ENCODE results near the gene ICE2. TPM values are rescaled to one million over a fixed set of nuclear protein-coding genes. Genes with fewer than 3 reads are reported as not detected.

The ICE2 gene
- total RNA-seq, 1 experiment from 2014 or later, result 76.5 TPM

- Histone ChIP-seq H3K27ac (ENCODE audit: low read depth, low read length, poor library complexity, severe bottlenecking) (peak overlapping the region; percentile 94), H3K27me3 (replicated peaks; ENCODE audit: insufficient read depth, low read depth, low read length, poor library complexity) (no peaks in the 10 kb centered on the region), H3K4me3 (ENCODE audit: low read depth, low read length, poor library complexity, severe bottlenecking) (peak overlapping the region; percentile 89), H3K4me1 (ENCODE audit: insufficient read depth, low read length, poor library complexity, severe bottlenecking) (peaks cover 57% of the 10 kb centered on the region), H3K9me3 (ENCODE audit: low read depth, low read length, poor library complexity, severe bottlenecking) (no peaks in the 10 kb centered on the region), H3K36me3 (ENCODE audit: insufficient read depth, low read length, poor library complexity, severe bottlenecking) (peaks cover 20% of the 10 kb centered on the region)
- CTCF ChIA-PET, result interaction anchor here (1.0 kb wide), 1 partner anchor 38 kb away, joined by 3 read pairs; no protein-coding TSS in a partner anchor
- no TSS peak for BruUV-seq (replicated peaks)
- intact Hi-C loops (cut with micrococcal nuclease; ENCODE audit: unreplicated experiment), result loop anchor here (2.0 kb wide), 1 partner anchor 26 kb away; no protein-coding TSS in a partner anchor
- peak; percentile 79 for DNase-seq (ENCODE audit: low spot score)
- POLR2A ChIA-PET (ENCODE audit: low non-redundant PET), result interaction anchor here (0.7 kb wide), 1 partner anchor 34 kb away, joined by 8 read pairs; no protein-coding TSS in a partner anchor
- TF ChIP-seq EZH2 (IDR thresholded peaks at IDR 0.05; ENCODE audit: borderline replicate concordance, low read depth, low read length, poor library complexity, severe bottlenecking) (no peak), CTCF (conservative IDR thresholded peaks at IDR 0.05; ENCODE audit: low read depth, low read length) (no peak)
Measured at GRCh38 chr15:60396958-60397771, 81.8 kb downstream of the ICE2 start.

- DNase-seq (ENCODE audit: low spot score), result no peak
- H3K4me1 ChIP-seq (ENCODE audit: insufficient read depth, low read length, poor library complexity, severe bottlenecking), result peaks cover 63% of the 10 kb centered on the region
- ChIA-PET POLR2A (ENCODE audit: low non-redundant PET) (interaction anchor here (0.7 kb wide), 1 partner anchor 33 kb away, joined by 8 read pairs; no protein-coding TSS in a partner anchor), CTCF (no interaction called here)
- no TSS peak for BruUV-seq (replicated peaks)
- no peaks in the 10 kb centered on the region for H3K27me3 ChIP-seq (replicated peaks; ENCODE audit: insufficient read depth, low read depth, low read length, poor library complexity)
- peak overlapping the region; percentile 89 for H3K4me3 ChIP-seq (ENCODE audit: low read depth, low read length, poor library complexity, severe bottlenecking)
- TF ChIP-seq CTCF (conservative IDR thresholded peaks at IDR 0.05; ENCODE audit: low read depth, low read length) (no peak), EZH2 (IDR thresholded peaks at IDR 0.05; ENCODE audit: borderline replicate concordance, low read depth, low read length, poor library complexity, severe bottlenecking) (no peak)
- peaks cover 20% of the 10 kb centered on the region for H3K36me3 ChIP-seq (ENCODE audit: insufficient read depth, low read length, poor library complexity, severe bottlenecking)
- intact Hi-C loops (cut with micrococcal nuclease; ENCODE audit: unreplicated experiment), result loop anchor here (2.0 kb wide), 1 partner anchor 26 kb away; no protein-coding TSS in a partner anchor
- peak overlapping the region; percentile 94 for H3K27ac ChIP-seq (ENCODE audit: low read depth, low read length, poor library complexity, severe bottlenecking)
- no peaks in the 10 kb centered on the region for H3K9me3 ChIP-seq (ENCODE audit: low read depth, low read length, poor library complexity, severe bottlenecking)
Measured at GRCh38 chr15:60396560-60396957, 82.4 kb downstream of the ICE2 start.

GRCh38 chr15:60396100-60396499, 82.8 kb downstream of the ICE2 start:
- intact Hi-C loops (cut with micrococcal nuclease; ENCODE audit: unreplicated experiment), result loop anchor here (2.0 kb wide), 1 partner anchor 25 kb away; no protein-coding TSS in a partner anchor
- no peaks in the 10 kb centered on the region for H3K9me3 ChIP-seq (ENCODE audit: low read depth, low read length, poor library complexity, severe bottlenecking)
- H3K27ac ChIP-seq (ENCODE audit: low read depth, low read length, poor library complexity, severe bottlenecking), result peak overlapping the region; percentile 94
- no peak for DNase-seq (ENCODE audit: low spot score)
- ChIA-PET CTCF (no interaction called here), POLR2A (ENCODE audit: low non-redundant PET) (no interaction called here)
- peaks cover 20% of the 10 kb centered on the region for H3K36me3 ChIP-seq (ENCODE audit: insufficient read depth, low read length, poor library complexity, severe bottlenecking)
- no peak for TF ChIP-seq EZH2 (IDR thresholded peaks at IDR 0.05; ENCODE audit: borderline replicate concordance, low read depth, low read length, poor library complexity, severe bottlenecking)
- TSS peak; percentile 35 for BruUV-seq (replicated peaks)
- no peaks in the 10 kb centered on the region for H3K27me3 ChIP-seq (replicated peaks; ENCODE audit: insufficient read depth, low read depth, low read length, poor library complexity)
- peaks cover 68% of the 10 kb centered on the region for H3K4me1 ChIP-seq (ENCODE audit: insufficient read depth, low read length, poor library complexity, severe bottlenecking)
- H3K4me3 ChIP-seq (ENCODE audit: low read depth, low read length, poor library complexity, severe bottlenecking), result peak overlapping the region; percentile 89
